A549 (cell line): ENCODE measurements around the gene REC114. TPM values are rescaled to one million over a fixed set of nuclear protein-coding genes. Genes with fewer than 3 reads are reported as not detected.

Experiments
- ATAC-seq, 2 experiments: fragments of 200-7000 bp in 1 of 2; fragments of >200 bp in 1 of 2; cut with Nextera tagmentation in 1 of 2; cut with Tn5 transposase in 1 of 2; 3 replicates each; pipeline versions ENCODE4 v1.8.0 to v1.9.1; 2018 to 2020; ENCODE audit warnings: mild to moderate bottlenecking in 1 of 2, moderate library complexity in 1 of 2
- CTCF ChIA-PET: fragments of 300-600 bp; sonication (Branson Sonifier 250); formaldehyde crosslinking; extraction: SDS; loops from one replicate; lab custom pipeline; 2021; ENCODE audit warnings: antibody characterized with exemption, inconsistent platforms; lab: Yijun Ruan, JAX
- POLR2A ChIA-PET: fragments of 350-600 bp; formaldehyde crosslinking; extraction: SDS; loops from one replicate; lab custom pipeline; 2021; ENCODE audit warnings: antibody characterized with exemption, inconsistent platforms; lab: Yijun Ruan, JAX
- DNase-seq, 2 experiments: peaks; one replicate each; pipeline versions ENCODE4 v3.0.0 to v3.0.0-alpha.2; 2011 to 2016; ENCODE audit warnings: low read depth in 1 of 2, low spot score in 1 of 2
- FAIRE-seq: peaks from 2 replicates; lab custom pipeline; 2011; peaks lifted over from hg19 to GRCh38; lab: Jason Lieb, UNC
- H3K27ac ChIP-seq, 2 experiments: fragments of >200 bp; sonication (Bioruptor Twin); formaldehyde crosslinking; 3 replicates each; pipeline ENCODE4 v1.5.1; 2016 to 2017
- H3K4me1 ChIP-seq: fragments of >200 bp; sonication (Bioruptor Twin); formaldehyde crosslinking; 3 replicates; pipeline ENCODE4 v1.6.1; 2016
- H3K4me2 ChIP-seq: fragments of >200 bp; sonication (Bioruptor Twin); formaldehyde crosslinking; 3 replicates; pipeline ENCODE4 v1.6.1; 2016
- H3K4me3 ChIP-seq: fragments of >200 bp; sonication (Bioruptor Twin); formaldehyde crosslinking; 3 replicates; pipeline ENCODE4 v1.5.1; 2016
- H3K9me3 ChIP-seq: fragments of >200 bp; sonication (Bioruptor Twin); formaldehyde crosslinking; 3 replicates; pipeline ENCODE4 v1.6.1; 2016
- BHLHE40 ChIP-seq: IDR thresholded peaks from 2 replicates; pipeline ENCODE4 v1.6.1; 2012; ENCODE audit warnings: low read depth, low read length, inconsistent platforms
- CBX8 ChIP-seq: fragments of 200-600 bp; sonication (generic); IDR thresholded peaks from 2 replicates; pipeline ENCODE4 v1.6.1; 2016
- CHD4 ChIP-seq: fragments of 200-600 bp; sonication (generic); IDR thresholded peaks from 2 replicates; pipeline ENCODE4 v1.6.1; 2016; ENCODE audit warnings: antibody characterized with exemption, mild to moderate bottlenecking, borderline replicate concordance
- EHF ChIP-seq: fragments of 250-450 bp; sonication (Bioruptor Pico); IDR thresholded peaks from 2 replicates; pipeline ENCODE4 v1.5.0; 2020; ENCODE audit warnings: mild to moderate bottlenecking
- ESRRA ChIP-seq: fragments of 150-350 bp; IDR thresholded peaks from 2 replicates; pipeline ENCODE4 v1.6.1; 2014; ENCODE audit warnings: mild to moderate bottlenecking, low read length, borderline replicate concordance
- FOXS1 ChIP-seq: fragments of 250-450 bp; sonication (Bioruptor Pico); IDR thresholded peaks from 2 replicates; pipeline ENCODE4 v1.5.0; 2020; ENCODE audit warnings: mild to moderate bottlenecking, moderate library complexity
- GATA3 ChIP-seq: IDR thresholded peaks from 2 replicates; pipeline ENCODE4 v1.6.1; 2012; ENCODE audit warnings: borderline replicate concordance
- HEYL ChIP-seq: fragments of 250-450 bp; sonication (Bioruptor Pico); IDR thresholded peaks from 2 replicates; pipeline ENCODE4 v1.8.0; 2021; ENCODE audit warnings: mild to moderate bottlenecking, moderate library complexity
- HOXA7 ChIP-seq: fragments of 250-450 bp; sonication (Bioruptor Pico); IDR thresholded peaks from 2 replicates; pipeline ENCODE4 v1.5.0; 2020; ENCODE audit warnings: mild to moderate bottlenecking, moderate library complexity
- HOXB5 ChIP-seq: fragments of 250-450 bp; sonication (Bioruptor Pico); IDR thresholded peaks from 2 replicates; pipeline ENCODE4 v1.5.0; 2020; ENCODE audit warnings: mild to moderate bottlenecking, moderate library complexity
- KDM5A ChIP-seq: fragments of 200-600 bp; sonication (generic); IDR thresholded peaks from 2 replicates; pipeline ENCODE4 v1.6.1; 2016; ENCODE audit warnings: antibody characterized with exemption, mild to moderate bottlenecking
- MAFK ChIP-seq: fragments of 450-650 bp; IDR thresholded peaks from 2 replicates; pipeline ENCODE4 v1.6.1; 2014; ENCODE audit not compliant: partially characterized antibody
- MAZ ChIP-seq: fragments of 150-350 bp; IDR thresholded peaks from 2 replicates; pipeline ENCODE4 v1.6.1; 2014; ENCODE audit warnings: antibody characterized with exemption, low read depth, low read length, borderline replicate concordance
- MYC ChIP-seq: IDR thresholded peaks from 2 replicates; pipeline ENCODE4 v1.6.1; 2012; ENCODE audit warnings: mild to moderate bottlenecking, inconsistent platforms, low read length, improper control_type of control experiment, borderline replicate concordance
- NFE2L2 ChIP-seq: fragments of 150-350 bp; conservative IDR thresholded peaks from 2 replicates; pipeline ENCODE4 v1.6.1; 2014; ENCODE audit warnings: low read length
- NPAS2 ChIP-seq: fragments of 250-450 bp; sonication (Bioruptor Pico); IDR thresholded peaks from 2 replicates; pipeline ENCODE4 v1.8.0; 2022; ENCODE audit warnings: mild to moderate bottlenecking, moderate library complexity, borderline replicate concordance
- NR3C1 ChIP-seq: fragments of >200 bp; sonication (Bioruptor Twin); formaldehyde crosslinking; IDR thresholded peaks from 3 replicates; pipeline ENCODE4 v1.6.1; 2017
- PHF8 ChIP-seq: fragments of 200-600 bp; sonication (generic); IDR thresholded peaks from 2 replicates; pipeline ENCODE4 v1.6.1; 2016; ENCODE audit warnings: low read depth, mild to moderate bottlenecking, antibody characterized with exemption, moderate library complexity, borderline replicate concordance
- RCOR1 ChIP-seq: fragments of 150-350 bp; IDR thresholded peaks from 2 replicates; pipeline ENCODE4 v1.6.1; 2014; ENCODE audit warnings: antibody characterized with exemption, low read length, low read depth
- RNF2 ChIP-seq: fragments of 200-600 bp; sonication (generic); IDR thresholded peaks from 2 replicates; pipeline ENCODE4 v1.6.1; 2016; ENCODE audit warnings: low read depth, mild to moderate bottlenecking, antibody characterized with exemption, moderate library complexity, borderline replicate concordance
- ZNF302 ChIP-seq: fragments of 250-450 bp; sonication (Bioruptor Pico); IDR thresholded peaks from 2 replicates; pipeline ENCODE4 v1.9.0; 2021; ENCODE audit warnings: inconsistent platforms, mild to moderate bottlenecking, moderate library complexity
- ZSCAN20 ChIP-seq: fragments of 250-450 bp; sonication (Bioruptor Pico); IDR thresholded peaks from 2 replicates; pipeline ENCODE4 v1.8.0; 2022; ENCODE audit warnings: mild to moderate bottlenecking, moderate library complexity
- WGBS: methylation state at CpG from one replicate; pipeline ENCODE4 v1.1.6; 2017; ENCODE audit errors: missing lambda C conversion rate; 5-methylcytosine and 5-hydroxymethylcytosine counted together
- polyA plus RNA-seq, 4 experiments: library from polyadenylated mRNA; depleted of rRNA in 3 of 4; stranded (reverse); fragments of >200 nt; fragmentation: RNase III in 1 of 4; extraction: RNeasy Plus Mini Kit Qiagen cat#74134 plus additional on column Dnase treatment in 1 of 4; gene quantifications; 2 replicates in 3 of 4; 3 replicates in 1 of 4; pipeline ENCODE4 v1.2.3, GENCODE V29; 2011 to 2017
- TF ChIP-seq, protein P1 (sequence below): IDR thresholded peaks from 2 replicates; pipeline ENCODE4 v1.6.1; 2012
- TF ChIP-seq, protein P2 (sequence below): fragments of >200 bp; sonication (Bioruptor Twin); formaldehyde crosslinking; IDR thresholded peaks from 2 replicates; pipeline ENCODE4 v1.6.1; 2016
- TF ChIP-seq, protein P3 (sequence below): IDR thresholded peaks from 2 replicates; pipeline ENCODE4 v1.6.1; 2012
- TF ChIP-seq, protein P4 (sequence below): fragments of 250-450 bp; sonication (Bioruptor Pico); IDR thresholded peaks from 2 replicates; pipeline ENCODE4 v1.5.0; 2020; ENCODE audit warnings: low read depth, mild to moderate bottlenecking, moderate library complexity
- TF ChIP-seq, protein P5 (sequence below): fragments of >200 bp; sonication (Bioruptor Twin); formaldehyde crosslinking; IDR thresholded peaks from 3 replicates; pipeline ENCODE4 v1.6.1; 2016
- TF ChIP-seq, protein P6 (sequence below): fragments of 450-650 bp; IDR thresholded peaks from 2 replicates; pipeline ENCODE4 v1.6.1; 2014; ENCODE audit warnings: antibody characterized with exemption

REC114 gene
- polyA plus RNA-seq, 2 of the 4 experiments (the other 2 are of a cell fraction): not detected

DNA sequence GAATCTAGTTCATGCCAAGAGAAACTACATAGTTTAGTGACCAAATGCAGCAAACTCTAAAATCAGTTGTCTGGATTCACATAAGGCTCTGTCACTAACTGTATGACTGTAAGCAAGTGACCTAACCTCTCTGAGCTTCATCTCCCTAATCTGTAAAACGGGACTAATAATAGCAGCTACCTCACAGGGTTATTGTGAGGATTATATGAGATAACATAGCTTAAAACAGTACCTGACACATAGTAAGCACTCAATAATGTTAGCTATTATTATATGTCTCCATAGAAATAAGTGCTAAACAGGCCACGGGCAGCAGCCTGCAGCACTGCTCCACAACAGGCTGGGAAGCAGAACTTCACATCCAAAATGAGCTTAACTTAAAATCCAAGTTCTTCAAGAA is 160.0 kb downstream of the REC114 start:
- CTCF ChIA-PET: interaction anchor here (0.7 to 9.8 kb wide), 5 partner anchors 13 to 297 kb away, joined by 3 to 99 read pairs (median 4); partner anchors contain the start of gene NPTN
- POLR2A ChIA-PET: interaction anchor here (3.8 kb wide), 1 partner anchor 31 kb away, joined by 21 read pairs; the partner anchor contains the start of gene NPTN
- FAIRE-seq: no peak
- Histone ChIP-seq H3K4me1 (peaks cover 44% of the 10 kb centered on the region), H3K4me3 (no peak overlapping the region), H3K27ac (no peak overlapping the region), H3K9me3 (no peaks in the 10 kb centered on the region), H3K4me2 (no peak overlapping the region; the same call in 2 of the 3 replicates)
- no peak for TF ChIP-seq CHD4
- TF ChIP-seq NR3C1: no peak
- no peak for TF ChIP-seq KDM5A
- TF ChIP-seq ESRRA: no peak
- TF ChIP-seq HOXB5: no peak
- TF ChIP-seq, protein P1, sequence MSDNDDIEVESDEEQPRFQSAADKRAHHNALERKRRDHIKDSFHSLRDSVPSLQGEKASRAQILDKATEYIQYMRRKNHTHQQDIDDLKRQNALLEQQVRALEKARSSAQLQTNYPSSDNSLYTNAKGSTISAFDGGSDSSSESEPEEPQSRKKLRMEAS: no peak
- no peak for TF ChIP-seq CBX8
- TF ChIP-seq, protein P2, sequence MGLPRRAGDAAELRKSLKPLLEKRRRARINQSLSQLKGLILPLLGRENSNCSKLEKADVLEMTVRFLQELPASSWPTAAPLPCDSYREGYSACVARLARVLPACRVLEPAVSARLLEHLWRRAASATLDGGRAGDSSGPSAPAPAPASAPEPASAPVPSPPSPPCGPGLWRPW: no peak
- no peak for TF ChIP-seq HEYL
- no peak for TF ChIP-seq MAZ
- TF ChIP-seq RCOR1: no peak
- no peak for TF ChIP-seq BHLHE40
- TF ChIP-seq, protein P3, sequence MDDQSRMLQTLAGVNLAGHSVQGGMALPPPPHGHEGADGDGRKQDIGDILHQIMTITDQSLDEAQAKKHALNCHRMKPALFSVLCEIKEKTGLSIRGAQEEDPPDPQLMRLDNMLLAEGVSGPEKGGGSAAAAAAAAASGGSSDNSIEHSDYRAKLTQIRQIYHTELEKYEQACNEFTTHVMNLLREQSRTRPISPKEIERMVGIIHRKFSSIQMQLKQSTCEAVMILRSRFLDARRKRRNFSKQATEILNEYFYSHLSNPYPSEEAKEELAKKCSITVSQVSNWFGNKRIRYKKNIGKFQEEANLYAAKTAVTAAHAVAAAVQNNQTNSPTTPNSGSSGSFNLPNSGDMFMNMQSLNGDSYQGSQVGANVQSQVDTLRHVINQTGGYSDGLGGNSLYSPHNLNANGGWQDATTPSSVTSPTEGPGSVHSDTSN: no peak
- TF ChIP-seq RNF2: no peak
- no peak for TF ChIP-seq MAFK
- no peak for TF ChIP-seq FOXS1 (CRISPR knock-in tag)
- TF ChIP-seq ZNF302 (CRISPR knock-in tag): no peak
- DNase-seq: no peak
- no peak for ATAC-seq
- WGBS: 81% methylated on average over 2 of the region's 2 CpGs

DNA sequence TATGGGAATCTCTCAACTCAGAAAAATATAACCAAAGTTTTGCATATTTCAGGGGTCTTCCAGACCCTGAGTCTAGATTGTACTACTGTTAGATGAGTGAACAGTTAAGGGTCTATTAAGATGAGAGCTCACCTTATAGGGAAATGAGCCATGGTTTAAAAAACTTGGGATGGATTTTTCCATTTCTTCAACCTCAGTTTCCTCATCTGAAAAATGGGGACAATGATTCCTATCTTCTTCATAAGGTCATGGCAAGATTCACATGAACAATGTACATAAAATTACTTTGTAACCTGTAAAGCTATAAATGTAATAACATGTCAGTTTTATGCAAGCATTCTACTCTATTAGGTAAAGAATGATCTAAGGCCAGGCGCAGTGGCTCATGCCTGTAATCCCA is 161.5 kb downstream of the REC114 start:
- DNase-seq (no peak), ATAC-seq (no peak), FAIRE-seq (no peak)
- H3K4me1 ChIP-seq: peaks cover 41% of the 10 kb centered on the region
- ChIA-PET CTCF (interaction anchor here (1.2 to 9.8 kb wide), 3 partner anchors 15 to 279 kb away, joined by 3 to 99 read pairs (median 3); partner anchors contain the start of gene NPTN), POLR2A (no interaction called here)
- TF ChIP-seq, protein P4, sequence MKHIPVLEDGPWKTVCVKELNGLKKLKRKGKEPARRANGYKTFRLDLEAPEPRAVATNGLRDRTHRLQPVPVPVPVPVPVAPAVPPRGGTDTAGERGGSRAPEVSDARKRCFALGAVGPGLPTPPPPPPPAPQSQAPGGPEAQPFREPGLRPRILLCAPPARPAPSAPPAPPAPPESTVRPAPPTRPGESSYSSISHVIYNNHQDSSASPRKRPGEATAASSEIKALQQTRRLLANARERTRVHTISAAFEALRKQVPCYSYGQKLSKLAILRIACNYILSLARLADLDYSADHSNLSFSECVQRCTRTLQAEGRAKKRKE: no peak
- TF ChIP-seq NR3C1 (no peak), EHF (no peak), HOXA7 (CRISPR knock-in tag) (no peak), GATA3 (no peak)
- no peaks in the 10 kb centered on the region for H3K9me3 ChIP-seq
- 96% methylated on average over 1 of the region's 1 CpG for WGBS
- H3K4me3 ChIP-seq: no peak overlapping the region
- H3K27ac ChIP-seq: no peak overlapping the region
- no peak overlapping the region for H3K4me2 ChIP-seq

DNA sequence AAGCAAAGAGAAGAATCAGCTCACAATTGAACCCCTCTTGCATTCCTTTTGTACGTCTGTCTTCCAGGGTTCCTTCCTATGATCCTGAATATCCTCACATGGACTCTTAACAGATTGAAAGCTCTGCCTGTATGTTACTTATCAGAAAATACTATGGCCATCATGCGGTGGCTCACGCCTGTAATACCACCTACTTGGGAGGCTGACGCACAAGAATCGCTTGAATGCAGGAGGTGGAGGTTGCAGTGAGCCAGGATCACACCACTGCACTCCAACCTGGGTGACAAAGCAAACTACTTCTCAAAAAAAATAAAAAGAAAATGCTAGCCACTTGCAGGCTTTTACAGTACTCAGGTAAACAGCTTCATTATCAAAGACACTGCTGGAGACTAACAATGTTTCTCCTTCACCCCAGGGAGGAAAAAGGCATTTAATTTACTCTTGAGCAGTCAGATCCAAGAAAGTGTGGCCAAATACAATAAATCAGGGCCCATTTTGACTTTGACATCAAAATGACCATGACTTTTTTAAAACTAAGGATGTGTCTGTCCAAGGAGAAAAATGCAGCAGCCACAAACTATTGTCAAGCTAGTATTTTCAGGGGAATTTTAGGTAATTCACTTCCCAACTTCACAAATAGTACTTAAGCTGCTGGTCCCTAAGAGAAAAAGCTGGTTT is 162.9 kb downstream of the REC114 start:
- FAIRE-seq (no peak), DNase-seq (no peak), ATAC-seq (no peak)
- Histone ChIP-seq H3K9me3 (no peaks in the 10 kb centered on the region), H3K4me2 (no peak overlapping the region), H3K27ac (no peak overlapping the region), H3K4me1 (peaks cover 27% of the 10 kb centered on the region), H3K4me3 (no peak overlapping the region)
- WGBS: 92% methylated on average over 5 of the region's 5 CpGs
- ChIA-PET CTCF (interaction anchor here (0.7 to 9.8 kb wide), 7 partner anchors 16 to 146 kb away, joined by 3 to 99 read pairs (median 7); partner anchors contain the start of gene NPTN), POLR2A (interaction anchor here (1.5 kb wide), 1 partner anchor 28 kb away, joined by 4 read pairs; the partner anchor contains the start of gene NPTN)
- TF ChIP-seq PHF8 (no peak), MYC (no peak), ZSCAN20 (CRISPR knock-in tag) (no peak), NPAS2 (CRISPR knock-in tag) (no peak), NFE2L2 (no peak), EHF (no peak), RNF2 (no peak), CHD4 (no peak)
- TF ChIP-seq, protein P5, sequence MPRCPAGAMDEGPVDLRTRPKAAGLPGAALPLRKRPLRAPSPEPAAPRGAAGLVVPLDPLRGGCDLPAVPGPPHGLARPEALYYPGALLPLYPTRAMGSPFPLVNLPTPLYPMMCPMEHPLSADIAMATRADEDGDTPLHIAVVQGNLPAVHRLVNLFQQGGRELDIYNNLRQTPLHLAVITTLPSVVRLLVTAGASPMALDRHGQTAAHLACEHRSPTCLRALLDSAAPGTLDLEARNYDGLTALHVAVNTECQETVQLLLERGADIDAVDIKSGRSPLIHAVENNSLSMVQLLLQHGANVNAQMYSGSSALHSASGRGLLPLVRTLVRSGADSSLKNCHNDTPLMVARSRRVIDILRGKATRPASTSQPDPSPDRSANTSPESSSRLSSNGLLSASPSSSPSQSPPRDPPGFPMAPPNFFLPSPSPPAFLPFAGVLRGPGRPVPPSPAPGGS: no peak
- TF ChIP-seq, protein P6, sequence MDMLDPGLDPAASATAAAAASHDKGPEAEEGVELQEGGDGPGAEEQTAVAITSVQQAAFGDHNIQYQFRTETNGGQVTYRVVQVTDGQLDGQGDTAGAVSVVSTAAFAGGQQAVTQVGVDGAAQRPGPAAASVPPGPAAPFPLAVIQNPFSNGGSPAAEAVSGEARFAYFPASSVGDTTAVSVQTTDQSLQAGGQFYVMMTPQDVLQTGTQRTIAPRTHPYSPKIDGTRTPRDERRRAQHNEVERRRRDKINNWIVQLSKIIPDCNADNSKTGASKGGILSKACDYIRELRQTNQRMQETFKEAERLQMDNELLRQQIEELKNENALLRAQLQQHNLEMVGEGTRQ: no peak
